Kidney epithelial cell (primary cell): ENCODE measurements around the gene LMO1. TPM values are rescaled to one million over a fixed set of nuclear protein-coding genes. Genes with fewer than 3 reads are reported as not detected.
A peak's percentile ranks its signal among the peaks of the same experiment; 100 is the strongest.

Source experiments
- DNase-seq: peaks from one replicate; pipeline ENCODE4 v3.0.0-alpha.2; 2010; ENCODE audit warnings: low read depth
- H3K27me3 ChIP-seq: 2 replicates; pipeline ENCODE4 v1.6.0; 2011; ENCODE audit warnings: low read length; ENCODE audit not compliant: control insufficient read depth, insufficient read depth
- H3K36me3 ChIP-seq: 2 replicates; pipeline ENCODE4 v1.5.1; 2011; ENCODE audit warnings: low read length; ENCODE audit not compliant: control insufficient read depth, insufficient read depth
- H3K4me3 ChIP-seq: 2 replicates; pipeline ENCODE4 v1.5.1; 2011; ENCODE audit warnings: low read depth, mild to moderate bottlenecking, control low read depth, low read length
- CTCF ChIP-seq: IDR thresholded peaks from 2 replicates; pipeline ENCODE4 v1.5.1; 2011; ENCODE audit warnings: mild to moderate bottlenecking, moderate library complexity, low read length, control low read depth, inconsistent platforms; ENCODE audit not compliant: insufficient read depth, poor library complexity, severe bottlenecking
- total RNA-seq: library from RNA; depleted of rRNA; stranded (reverse); fragments of >200 nt; gene quantifications from 2 replicates; pipeline ENCODE4 v1.2.3, GENCODE V29; 2015

LMO1 gene
- total RNA-seq, 1 donor from 2014 or later = 0.50 TPM

- DNase-seq = no peak
- H3K36me3 ChIP-seq = no peaks in the 10 kb centered on the region
- peaks cover 26% of the 10 kb centered on the region for H3K27me3 ChIP-seq
- no peak overlapping the region for H3K4me3 ChIP-seq
- no peak for TF ChIP-seq CTCF
Observed at GRCh38 chr11:8220261-8221045, 43.2 kb downstream of the LMO1 start.

GRCh38 chr11:8219257-8220021, 44.2 kb downstream of the LMO1 start:
- peak; percentile 23 for DNase-seq
- no peak overlapping the region for H3K4me3 ChIP-seq

DNA sequence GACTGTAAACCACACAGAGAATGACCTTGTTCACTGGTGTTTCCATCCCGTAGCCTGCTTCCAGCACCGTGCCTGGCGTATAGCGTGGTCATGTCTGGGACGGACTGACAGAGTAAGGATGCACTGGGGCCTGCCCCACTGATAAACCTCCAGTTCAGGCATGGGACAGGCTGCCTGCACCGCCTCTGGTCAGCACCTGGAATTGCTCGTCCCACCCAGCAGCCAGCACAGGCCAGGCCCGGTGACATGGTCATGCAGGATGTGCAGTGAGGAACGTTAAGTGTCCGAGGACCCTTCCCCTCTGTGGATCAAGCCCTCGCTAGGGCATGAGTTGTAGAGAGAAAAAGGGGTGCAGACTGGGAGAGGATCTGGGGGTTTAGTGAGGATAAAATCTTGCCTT, 44.8 kb downstream of the LMO1 start:
- peaks cover 26% of the 10 kb centered on the region for H3K27me3 ChIP-seq
- TF ChIP-seq CTCF = no peak
- H3K36me3 ChIP-seq = no peaks in the 10 kb centered on the region
- DNase-seq = no peak
- no peak overlapping the region for H3K4me3 ChIP-seq

More at GRCh38 chr11:8219257-8220021, 44.2 kb downstream of the LMO1 start:
- no peaks in the 10 kb centered on the region for H3K36me3 ChIP-seq
- peak; percentile 88 for TF ChIP-seq CTCF
- H3K27me3 ChIP-seq = peaks cover 26% of the 10 kb centered on the region

DNA sequence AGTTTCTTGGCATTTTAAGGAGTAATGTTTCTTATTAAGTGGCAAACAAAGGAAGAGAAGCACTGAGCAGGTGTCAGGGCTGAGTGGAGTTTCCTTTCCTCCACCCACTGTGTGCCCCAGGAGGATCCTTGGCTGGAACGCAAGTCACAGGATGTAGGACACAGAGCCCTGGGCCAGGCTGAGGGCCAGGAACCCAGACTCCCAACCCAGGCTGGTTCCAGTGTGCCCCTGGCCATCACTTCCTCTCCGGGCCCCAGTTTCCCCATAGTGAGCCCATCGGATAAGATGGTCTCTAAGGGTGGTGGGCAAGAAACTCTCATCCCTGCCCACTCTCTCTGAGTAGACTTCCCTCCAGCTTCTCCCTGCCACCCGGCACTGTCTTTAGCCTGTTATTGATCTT, 45.3 kb downstream of the LMO1 start:
- no peak for DNase-seq
- Histone ChIP-seq H3K27me3 (peaks cover 26% of the 10 kb centered on the region), H3K4me3 (no peak overlapping the region), H3K36me3 (no peaks in the 10 kb centered on the region)
- no peak for TF ChIP-seq CTCF

- DNase-seq = no peak
- Histone ChIP-seq H3K36me3 (no peaks in the 10 kb centered on the region), H3K27me3 (peaks cover 26% of the 10 kb centered on the region), H3K4me3 (no peak overlapping the region)
- TF ChIP-seq CTCF = no peak
Observed at GRCh38 chr11:8217926-8218325, 45.8 kb downstream of the LMO1 start.
